GM10248 (cell line): Measurements from ENCODE around the gene TGM6.

Source experiments
- CTCF ChIA-PET: fragments of 300-600 bp; sonication (Branson Sonifier 250); formaldehyde crosslinking; extraction: SDS; loops from one replicate; lab custom pipeline; 2021; ENCODE audit warnings: antibody characterized with exemption; lab: Yijun Ruan, JAX
- POLR2A ChIA-PET: fragments of 350-650 bp; sonication (Branson Sonifier 250); formaldehyde crosslinking; extraction: SDS; loops from one replicate; lab custom pipeline; 2020; ENCODE audit warnings: antibody characterized with exemption; lab: Yijun Ruan, JAX
- DNase-seq: peaks from one replicate; pipeline ENCODE4 v3.0.0; 2012; ENCODE audit errors: extremely low spot score
- TF ChIP-seq, protein P1 (sequence below): IDR thresholded peaks from 2 replicates; pipeline ENCODE4 v1.5.1; 2012; ENCODE audit warnings: mild to moderate bottlenecking, low read depth; ENCODE audit errors: extremely low read depth, missing control alignments, control extremely low read depth

TGM6 gene

GRCh38 chr20:2358006-2358405 lies 22.7 kb upstream of the TGM6 start:
- POLR2A ChIA-PET, result no interaction called here
- TF ChIP-seq, protein P1, sequence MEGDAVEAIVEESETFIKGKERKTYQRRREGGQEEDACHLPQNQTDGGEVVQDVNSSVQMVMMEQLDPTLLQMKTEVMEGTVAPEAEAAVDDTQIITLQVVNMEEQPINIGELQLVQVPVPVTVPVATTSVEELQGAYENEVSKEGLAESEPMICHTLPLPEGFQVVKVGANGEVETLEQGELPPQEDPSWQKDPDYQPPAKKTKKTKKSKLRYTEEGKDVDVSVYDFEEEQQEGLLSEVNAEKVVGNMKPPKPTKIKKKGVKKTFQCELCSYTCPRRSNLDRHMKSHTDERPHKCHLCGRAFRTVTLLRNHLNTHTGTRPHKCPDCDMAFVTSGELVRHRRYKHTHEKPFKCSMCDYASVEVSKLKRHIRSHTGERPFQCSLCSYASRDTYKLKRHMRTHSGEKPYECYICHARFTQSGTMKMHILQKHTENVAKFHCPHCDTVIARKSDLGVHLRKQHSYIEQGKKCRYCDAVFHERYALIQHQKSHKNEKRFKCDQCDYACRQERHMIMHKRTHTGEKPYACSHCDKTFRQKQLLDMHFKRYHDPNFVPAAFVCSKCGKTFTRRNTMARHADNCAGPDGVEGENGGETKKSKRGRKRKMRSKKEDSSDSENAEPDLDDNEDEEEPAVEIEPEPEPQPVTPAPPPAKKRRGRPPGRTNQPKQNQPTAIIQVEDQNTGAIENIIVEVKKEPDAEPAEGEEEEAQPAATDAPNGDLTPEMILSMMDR, result no peak
- DNase-seq, result no peak
- CTCF ChIA-PET, result interaction anchor here (1.0 to 1.3 kb wide), 4 partner anchors 11 to 45 kb away, joined by 3 to 4 read pairs (median 4); no protein-coding TSS in a partner anchor

GRCh38 chr20:2361035-2361593 lies 19.6 kb upstream of the TGM6 start:
- ChIA-PET CTCF (no interaction called here), POLR2A (no interaction called here)
- DNase-seq, result no peak
- TF ChIP-seq, protein P1, result no peak

DNA sequence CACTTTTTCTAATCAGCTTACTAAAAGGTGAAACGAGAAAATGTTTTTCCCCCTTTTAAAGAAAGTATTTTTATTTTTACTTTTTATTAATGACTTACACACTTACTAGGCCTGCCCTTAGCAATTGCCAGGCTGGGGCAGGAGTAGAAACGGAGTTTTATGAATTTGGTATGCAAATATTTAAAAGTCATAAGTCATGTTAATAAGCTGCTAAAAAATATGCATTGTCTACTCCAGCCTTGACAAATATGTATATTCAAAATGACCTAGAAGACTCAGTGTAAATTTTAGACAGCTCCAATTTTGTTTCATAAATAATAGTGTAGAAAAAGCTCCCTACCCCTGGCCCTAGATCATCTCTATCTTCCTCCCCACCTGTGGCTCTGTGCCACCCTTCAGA lies 17.5 kb upstream of the TGM6 start:
- DNase-seq, result no peak
- TF ChIP-seq, protein P1, result no peak
- ChIA-PET CTCF (no interaction called here), POLR2A (no interaction called here)

DNA sequence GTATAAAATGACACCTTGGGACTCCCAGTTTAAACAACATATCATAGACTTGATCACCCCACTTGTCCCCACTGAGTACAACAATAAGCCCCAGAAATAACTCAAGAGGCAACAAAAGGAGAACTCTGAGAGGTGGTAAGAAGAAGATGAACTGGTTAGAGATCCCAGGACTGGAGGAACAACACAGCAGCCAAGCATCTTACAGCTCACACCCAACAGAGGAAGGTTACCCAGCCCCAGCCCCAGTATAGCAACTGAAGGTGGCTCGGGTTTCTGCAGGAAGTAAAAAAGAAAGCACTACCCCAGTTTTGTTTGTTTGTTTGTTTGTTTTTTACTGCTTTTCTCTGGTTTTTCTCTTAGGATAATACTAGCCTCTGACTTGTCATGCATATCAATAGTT lies 17.1 kb upstream of the TGM6 start:
- CTCF ChIA-PET, result no interaction called here
- TF ChIP-seq, protein P1, result no peak
- no peak for DNase-seq
- POLR2A ChIA-PET, result no interaction called here

- ChIA-PET POLR2A (no interaction called here), CTCF (no interaction called here)
- no peak for DNase-seq
- TF ChIP-seq, protein P1, result no peak
Observed at GRCh38 chr20:2364044-2364443, 16.7 kb upstream of the TGM6 start.

- POLR2A ChIA-PET, result no interaction called here
- no peak for DNase-seq
- CTCF ChIA-PET, result interaction anchor here (0.8 to 1.5 kb wide), 3 partner anchors 14 to 158 kb away, joined by 3 to 4 read pairs (median 3); no protein-coding TSS in a partner anchor
- TF ChIP-seq, protein P1, result no peak
Observed at GRCh38 chr20:2365091-2365490, 15.6 kb upstream of the TGM6 start.
